HG03571 (cell line): ENCODE results near the gene CAP1.
"Not testable (repeated sequence)": the region's sequence is repeated elsewhere in the genome, so short reads cannot be mapped to it uniquely, and the experiment has no call there.

Source experiments
- ATAC-seq: cut with Tn5 transposase; IDR thresholded peaks from one replicate; pipeline ENCODE4 v1.9.1; 2021; ENCODE audit not compliant: unreplicated experiment

The CAP1 gene, protein sequence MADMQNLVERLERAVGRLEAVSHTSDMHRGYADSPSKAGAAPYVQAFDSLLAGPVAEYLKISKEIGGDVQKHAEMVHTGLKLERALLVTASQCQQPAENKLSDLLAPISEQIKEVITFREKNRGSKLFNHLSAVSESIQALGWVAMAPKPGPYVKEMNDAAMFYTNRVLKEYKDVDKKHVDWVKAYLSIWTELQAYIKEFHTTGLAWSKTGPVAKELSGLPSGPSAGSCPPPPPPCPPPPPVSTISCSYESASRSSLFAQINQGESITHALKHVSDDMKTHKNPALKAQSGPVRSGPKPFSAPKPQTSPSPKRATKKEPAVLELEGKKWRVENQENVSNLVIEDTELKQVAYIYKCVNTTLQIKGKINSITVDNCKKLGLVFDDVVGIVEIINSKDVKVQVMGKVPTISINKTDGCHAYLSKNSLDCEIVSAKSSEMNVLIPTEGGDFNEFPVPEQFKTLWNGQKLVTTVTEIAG

DNA sequence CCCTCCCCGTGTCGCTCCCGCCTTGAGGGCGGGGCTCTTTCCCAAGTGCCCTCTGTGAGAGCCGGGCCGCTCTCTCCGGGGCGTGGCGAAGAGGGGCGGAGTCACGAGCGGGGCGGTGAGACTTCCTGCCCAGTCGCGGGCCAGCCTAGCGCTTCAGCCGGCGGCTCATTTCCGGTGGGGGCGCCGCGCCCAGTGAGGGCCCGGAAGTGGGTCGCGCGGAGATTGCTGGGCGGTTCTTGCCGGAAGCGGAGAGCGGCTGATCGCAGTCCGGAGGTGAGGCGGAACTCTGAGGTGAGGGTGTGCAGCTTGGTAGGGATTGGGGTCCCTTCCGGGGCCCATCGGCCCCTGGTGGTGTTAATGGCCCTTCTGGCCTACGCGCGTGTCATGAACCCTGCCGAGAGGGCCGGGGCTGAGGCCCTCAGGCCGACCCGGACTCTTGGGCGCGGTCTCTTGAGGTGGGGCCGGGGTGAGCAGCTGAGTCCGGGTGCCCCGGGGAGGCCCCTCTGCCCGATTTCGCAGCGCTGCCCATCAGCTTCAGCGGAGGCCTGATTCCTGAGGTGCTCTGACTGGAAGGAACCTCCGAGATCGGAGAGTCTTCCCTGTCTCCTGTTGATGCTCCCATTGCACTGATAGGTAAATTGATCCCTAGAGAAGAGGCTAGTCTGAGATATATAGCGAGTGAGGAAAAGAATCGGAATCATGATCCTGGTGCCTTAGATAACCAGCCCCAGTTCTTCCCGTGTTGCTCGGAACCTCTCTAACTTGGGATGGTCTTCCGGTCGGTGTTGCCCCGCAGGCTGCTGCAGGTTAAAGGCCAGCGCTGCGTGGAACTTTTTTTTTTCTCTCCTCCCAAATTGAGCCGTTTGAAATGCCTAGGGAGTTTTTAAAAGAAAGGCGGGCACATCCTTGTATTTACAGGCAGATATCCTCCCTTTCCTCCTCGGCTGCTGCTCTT is at the start of gene CAP1:
CAP1 (plus strand) TSS at position 219 of the 955 bp plus-strand sequence. CDS start 18,618 bp downstream, outside the sequence.
- peak; percentile 77 for ATAC-seq

DNA sequence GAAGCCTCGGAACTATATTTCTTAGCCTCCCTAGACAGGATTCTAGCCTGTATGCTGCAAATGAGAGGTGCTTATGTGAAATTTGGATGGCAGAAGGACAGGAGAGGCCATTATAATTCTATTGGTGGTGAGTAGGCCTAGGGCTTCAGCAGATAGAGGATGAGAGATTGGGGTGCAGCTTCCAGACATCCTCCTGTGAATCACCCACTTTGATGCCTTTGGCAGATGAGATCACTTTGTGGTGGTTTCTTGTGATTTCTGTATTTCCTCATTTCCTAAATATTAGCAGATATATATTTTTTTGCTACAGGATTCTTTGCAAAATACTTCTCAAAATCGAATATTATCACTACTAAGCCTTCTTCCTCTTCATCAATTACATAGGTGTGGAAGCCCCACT is 48.3 kb upstream of the CAP1 start:
- ATAC-seq: no peak

DNA sequence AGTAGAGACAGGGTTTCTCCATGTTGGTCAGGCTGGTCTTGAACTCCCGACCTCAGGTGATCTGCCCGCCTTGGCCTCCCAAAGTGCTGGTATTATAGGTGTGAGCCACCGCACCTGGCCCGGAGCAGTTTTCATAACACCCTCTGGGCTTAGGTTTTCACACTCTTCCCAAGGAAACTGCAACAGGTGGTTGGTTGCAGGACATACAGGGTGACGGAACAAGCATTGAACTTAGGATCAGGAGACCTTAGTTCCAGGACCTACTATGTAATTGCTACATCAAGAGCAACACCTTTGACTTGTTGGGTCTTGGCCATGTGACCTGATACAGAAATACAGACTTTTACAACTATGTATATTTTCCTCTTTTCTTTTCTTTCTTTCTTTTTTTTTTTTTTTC is 47.6 kb upstream of the CAP1 start:
- no peak for ATAC-seq

DNA sequence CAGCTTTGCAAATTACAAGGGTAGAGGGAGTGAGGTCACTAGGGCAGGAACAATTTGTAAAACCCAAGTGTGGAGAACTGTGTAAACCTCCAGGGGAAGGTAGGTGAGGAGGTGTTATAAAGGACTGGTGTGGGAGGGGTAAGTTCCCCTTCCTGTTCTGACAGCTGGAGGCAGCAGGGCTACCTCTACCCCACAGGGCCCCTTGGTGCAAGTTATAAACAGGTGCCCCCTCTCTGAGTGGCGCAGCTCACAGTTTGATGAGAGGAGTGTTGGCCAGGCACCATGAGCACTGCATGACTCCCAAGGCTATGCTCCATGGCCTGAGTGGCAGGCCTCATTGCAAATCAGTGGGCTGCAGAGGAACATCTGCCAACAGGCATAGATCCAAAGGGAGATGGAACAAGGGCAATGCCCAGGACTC is 44.5 kb upstream of the CAP1 start:
- no peak for ATAC-seq

DNA sequence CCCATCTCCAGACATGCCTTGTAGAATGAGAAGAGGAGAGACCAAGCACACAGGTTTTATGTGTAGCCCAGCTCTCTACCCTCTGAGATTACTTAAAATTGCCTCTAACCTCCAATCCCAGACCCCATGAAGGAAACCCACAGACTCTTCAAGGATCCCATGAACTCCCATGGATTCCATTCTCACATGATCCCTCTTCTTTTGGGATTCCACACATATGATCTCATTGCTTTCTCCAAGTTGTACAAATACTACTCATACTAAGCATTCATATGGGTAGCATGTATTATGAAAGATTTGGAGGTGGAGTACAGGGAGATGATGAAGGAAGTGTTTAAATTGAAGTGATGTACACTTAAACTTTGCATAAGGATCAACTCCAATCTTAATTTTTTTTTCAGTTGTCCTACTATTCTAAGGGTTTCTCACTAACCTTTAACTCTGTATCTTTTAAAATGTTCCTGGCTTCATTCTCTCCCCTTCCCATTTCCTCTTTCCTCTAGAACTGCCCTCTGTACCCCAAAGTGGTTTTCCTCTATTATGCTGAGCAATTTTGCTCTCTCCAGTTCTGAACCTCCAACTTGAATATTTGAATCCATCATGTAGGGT is 44.0 kb upstream of the CAP1 start:
- ATAC-seq: no peak

DNA sequence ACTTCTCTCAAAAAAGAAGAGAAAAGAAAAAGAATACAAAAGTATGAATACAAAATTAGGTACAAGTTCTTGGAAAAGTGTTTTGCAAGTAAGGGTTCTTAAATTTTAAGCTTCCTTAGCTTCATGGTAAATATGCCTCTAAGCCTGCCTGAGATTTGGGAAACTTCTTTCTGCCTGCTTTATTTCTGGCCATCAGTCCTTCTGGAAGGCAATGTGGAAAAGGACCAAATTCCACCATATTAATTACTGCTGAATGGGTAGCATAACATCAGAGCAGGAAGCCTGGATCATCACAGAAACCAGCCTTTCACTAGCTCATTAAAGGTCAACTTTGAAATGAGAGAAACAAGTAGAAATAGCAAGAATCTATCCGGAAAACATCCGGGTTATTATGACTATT is 39.1 kb upstream of the CAP1 start:
- ATAC-seq: no peak

DNA sequence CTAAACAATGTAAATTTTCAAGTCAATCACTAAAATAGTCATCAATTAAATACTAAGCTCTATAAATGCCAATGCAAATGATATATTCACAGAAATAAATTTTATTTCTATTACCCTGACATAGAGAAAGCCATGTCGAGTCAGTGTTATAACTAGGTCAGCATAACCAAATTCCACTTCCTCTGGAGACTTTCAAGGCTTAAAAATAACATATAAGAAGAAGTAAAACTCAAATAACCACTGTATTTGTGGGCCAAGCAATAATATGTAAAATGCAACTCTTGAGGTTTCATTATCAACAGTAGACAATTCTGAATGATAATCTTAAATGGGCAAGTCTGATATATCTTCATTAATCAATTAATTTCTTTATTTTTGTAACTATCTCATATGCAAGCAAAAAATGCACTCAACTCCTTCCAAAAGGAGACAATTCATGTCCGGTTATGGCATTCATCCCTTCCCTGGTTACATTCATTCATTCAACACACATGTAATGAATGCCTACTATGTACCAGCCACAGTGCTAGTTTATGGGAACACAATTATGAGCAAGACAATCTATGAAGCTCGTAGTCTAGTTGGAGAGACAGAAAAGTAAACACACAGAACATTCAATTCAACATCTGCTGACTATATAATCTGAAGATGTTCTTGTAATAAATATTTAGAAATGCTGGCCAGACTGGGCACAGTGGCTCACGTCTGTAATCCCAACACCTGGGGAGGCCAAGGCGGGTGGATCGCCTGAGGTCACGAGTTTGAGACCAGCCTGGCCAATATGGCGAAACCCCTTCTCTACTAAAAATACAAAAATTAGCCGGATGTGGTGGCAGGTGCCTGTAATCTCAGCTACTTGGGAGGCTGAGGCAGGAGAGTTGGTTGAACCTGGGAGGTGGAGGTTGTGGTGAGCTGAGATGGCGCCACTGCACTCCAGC is 37.1 kb upstream of the CAP1 start:
- ATAC-seq: peak; percentile 73

DNA sequence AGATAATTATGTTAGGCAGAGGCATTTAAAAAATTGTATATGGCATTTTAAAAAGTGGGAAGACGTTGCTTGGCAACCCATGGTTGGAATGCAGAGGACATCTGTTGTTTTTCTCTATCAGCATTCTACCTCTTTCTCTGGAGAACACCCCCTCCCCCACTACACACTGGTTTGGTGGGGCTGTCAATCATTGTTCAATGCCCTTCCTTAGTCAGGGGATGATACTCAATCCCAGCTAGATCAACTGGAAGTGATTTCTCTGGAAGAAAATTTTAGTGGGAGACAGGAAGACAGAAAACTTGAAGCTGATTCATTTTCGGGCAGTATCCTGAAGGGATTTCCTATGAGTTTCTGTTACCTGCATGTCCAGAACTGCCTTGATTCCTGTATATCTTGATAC is 35.7 kb upstream of the CAP1 start:
- ATAC-seq: no peak

DNA sequence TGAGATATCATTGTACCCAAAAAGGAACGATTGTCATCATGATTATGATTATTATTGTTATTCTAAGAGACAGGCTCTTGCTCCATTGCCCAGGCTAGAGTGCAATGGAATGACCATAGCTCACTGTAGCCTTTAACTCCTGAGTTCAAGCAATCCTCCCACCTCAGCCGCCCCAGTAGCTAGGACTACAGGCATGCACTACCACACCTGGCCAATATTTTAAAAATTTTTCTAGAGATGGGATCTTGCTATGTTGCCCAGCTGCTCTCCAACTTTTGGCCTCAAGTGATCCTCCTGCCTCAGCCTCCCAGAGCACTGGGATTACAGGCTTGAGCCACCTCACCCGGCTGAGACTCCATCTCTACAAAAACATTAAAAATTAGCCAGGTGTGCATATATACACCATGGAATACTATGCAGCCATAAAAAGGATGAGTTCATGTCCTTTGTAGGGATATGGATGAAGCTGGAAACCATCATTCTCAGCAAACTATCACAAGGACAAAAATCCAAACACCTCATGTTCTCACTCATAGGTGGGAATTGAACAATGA is 33.0 kb upstream of the CAP1 start:
- ATAC-seq: not testable (repeated sequence)

DNA sequence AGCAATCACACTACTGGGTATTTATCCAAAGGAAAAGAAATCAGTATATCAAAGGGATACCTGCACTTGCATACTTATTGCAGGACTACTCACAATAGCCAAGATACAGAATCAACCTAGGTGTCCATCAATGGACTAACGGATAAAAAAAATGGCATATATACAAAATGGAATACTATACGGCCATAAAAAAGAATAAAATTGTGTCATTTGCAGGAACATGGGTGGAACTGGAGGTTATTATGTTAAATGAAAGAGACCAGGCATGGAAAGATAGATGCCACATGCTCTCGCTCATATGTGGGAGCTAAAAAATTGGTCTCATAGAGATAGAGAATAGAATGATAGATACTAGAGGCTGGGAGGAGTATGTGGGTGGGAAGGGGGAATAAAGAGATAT is 29.3 kb upstream of the CAP1 start:
- no peak for ATAC-seq

DNA sequence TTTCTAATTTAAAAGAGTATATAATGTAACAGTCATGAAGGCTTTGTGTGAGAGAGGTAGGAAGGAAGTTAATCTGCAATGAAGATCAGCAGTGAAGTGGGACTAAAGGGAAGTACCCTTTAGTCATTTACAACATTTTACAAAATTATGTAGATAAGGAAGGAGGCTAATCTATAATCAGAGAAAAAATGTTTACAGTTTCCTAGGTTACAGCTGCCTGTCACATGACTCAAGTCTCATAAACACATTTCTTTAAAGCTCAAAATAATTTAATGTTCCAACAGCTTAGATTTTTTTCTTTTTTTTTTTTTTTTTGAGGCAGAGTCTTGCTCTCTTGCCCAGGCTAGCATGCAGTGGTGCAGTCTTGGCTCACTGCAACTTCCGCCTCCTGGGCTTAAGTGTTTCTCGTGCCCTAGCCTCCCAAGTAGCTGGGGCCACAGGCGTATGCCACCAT is 26.2 kb upstream of the CAP1 start:
- peak; percentile 64 for ATAC-seq

DNA sequence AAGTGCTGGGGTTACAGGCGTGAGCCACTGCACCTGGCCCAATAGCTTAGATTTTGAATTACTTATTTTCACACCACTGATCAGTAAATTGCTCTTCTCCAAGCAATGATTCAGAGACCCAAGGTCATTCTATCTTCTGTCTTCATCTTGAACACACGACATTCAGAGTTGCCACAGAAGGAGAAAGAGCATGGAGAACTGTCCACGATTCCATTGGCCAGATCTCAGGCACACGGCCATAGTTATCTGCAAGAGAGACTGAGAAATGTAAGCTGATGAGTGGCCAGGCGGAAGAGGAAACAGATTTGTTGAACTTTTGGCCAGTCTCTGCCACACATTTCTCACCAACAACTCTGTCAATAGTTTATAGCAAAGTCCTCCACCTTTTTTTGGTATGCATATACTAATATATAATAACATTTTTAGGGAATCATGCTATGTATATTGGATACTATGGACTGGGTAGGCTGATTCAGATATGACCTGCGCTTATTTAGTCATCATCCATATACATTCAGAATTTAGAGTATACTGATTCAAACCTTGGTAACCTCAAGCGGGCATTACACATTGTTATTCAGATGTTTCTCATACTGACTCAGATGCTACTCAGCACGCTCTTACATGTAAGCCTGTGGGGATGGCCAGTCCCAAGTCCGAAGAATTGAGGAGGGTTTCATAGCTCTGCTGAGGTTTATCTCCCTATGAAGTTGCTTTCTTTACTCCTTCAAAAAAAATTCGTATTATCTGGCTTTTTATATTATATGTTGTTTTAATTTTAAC is 25.5 kb upstream of the CAP1 start:
- no peak for ATAC-seq

DNA sequence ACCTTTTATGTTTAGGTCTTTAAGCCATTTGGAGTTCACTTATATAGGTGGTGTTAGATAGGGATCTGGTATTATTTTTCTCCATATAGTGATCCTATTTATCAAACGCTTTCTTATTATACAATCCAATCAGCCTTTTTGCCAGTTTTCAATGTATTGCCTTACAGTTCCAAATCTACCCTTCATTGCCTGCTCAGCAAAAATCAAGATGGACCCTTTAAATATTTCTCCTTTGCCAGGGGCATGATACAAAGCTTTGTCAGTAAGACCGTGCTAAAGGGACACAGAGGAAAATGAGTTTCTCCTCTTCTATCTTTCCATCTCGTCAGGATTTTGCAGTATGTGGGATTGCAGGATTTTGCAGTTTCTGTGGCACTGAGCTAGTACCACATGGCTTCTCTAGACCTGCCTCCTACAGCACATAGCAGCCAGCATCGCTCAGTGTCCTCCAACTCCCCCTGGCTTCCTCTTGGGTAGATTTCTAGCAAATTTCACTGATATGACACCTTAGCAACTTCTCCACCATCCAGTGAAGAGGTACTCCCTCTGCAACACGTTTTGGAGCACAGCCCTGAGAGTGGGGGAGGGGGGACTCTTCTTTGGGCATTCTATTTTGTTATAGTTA is 22.5 kb upstream of the CAP1 start:
- ATAC-seq: no peak

DNA sequence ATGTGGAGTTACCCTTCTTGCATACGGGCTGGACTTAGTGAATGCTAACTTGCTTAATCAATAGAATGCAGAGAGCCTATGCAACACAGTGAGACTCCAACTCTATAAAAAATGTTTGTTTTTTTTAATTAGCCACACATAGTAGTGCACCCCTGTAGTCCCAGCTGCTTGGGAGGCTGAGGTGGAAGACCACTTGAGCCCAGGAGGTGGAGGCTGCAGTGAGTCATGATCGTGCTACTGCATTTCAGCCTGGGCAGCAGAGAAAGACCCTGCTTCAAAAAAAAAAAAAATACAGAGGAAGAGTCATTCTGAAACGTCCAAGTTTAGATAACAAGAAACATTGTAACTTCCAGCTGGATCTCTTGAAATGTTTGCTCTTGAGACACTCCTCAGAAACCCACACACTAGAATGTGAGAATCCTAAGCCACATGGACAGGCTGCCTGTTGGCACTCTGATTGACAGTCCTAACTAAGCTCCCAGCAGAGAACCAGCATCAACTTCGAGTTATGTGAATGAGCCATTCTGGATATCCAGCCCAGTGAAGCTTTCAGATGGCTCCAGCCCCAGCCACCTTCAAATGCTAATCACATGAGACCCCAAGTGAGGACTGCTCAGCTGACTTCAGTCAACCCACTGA is 20.0 kb upstream of the CAP1 start:
- no peak for ATAC-seq

DNA sequence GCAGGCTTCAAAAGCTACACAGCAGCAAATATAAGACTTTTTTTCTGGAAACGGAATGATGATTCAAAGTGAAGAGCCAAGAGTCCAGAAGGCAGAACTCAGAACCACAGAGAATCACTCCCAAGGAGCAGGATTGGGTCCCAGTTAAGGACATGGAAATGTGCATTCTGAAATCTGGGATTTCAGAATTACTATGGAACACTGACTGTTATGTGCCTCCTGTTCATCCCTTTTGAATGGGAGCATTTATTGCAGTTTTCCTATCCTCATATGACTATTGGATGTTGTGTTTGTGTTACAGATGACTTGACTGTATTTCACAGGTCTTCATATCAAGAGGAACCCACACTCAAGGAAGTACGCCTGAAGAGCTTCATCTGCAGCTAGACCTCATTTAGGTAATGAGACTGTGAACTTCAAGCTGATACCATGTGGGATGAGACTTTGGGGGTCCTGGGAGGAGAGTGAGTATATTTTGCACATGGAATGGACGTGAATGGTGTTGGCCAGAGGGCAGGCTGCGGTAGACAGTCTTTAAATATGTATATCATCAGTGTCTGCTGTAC is 17.1 kb upstream of the CAP1 start:
- ATAC-seq: no peak

DNA sequence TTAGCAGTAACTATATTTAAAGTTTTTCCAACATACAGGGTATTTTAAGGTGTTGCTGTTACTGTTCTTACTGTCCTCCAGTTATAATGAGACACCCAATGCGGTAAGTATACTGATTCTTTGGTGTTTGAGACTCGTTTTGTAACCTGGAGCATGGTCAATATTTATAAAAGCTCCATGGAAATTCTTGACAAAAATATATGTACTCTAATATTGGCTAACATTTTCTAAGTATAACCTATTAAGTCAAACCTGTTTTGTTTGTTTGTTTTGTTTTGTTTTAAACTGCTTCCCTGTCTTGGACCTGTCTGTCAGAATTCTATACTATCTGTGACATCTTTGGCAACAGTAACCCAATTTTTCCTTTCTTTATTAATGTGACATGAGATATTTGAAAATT is 15.9 kb upstream of the CAP1 start:
- ATAC-seq: no peak

DNA sequence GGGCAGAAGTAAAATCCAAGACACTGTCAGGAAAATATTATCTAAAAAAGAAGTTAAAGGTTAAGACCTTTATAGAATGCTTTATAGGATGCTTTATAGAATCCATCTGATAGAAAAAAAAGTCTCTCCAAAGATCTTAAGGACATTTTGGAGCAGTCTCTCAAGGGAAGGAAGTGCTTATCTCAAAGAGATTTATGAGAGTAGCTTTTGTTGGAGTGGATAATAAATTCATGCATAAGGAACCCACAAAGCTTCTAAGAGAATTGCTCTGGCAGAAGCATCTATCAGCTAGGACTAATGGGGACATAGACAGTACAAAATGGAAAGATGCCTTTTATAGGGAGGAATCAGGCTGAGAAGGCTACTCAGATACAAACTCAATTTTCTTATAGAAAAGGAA is 12.9 kb upstream of the CAP1 start:
- ATAC-seq: no peak

DNA sequence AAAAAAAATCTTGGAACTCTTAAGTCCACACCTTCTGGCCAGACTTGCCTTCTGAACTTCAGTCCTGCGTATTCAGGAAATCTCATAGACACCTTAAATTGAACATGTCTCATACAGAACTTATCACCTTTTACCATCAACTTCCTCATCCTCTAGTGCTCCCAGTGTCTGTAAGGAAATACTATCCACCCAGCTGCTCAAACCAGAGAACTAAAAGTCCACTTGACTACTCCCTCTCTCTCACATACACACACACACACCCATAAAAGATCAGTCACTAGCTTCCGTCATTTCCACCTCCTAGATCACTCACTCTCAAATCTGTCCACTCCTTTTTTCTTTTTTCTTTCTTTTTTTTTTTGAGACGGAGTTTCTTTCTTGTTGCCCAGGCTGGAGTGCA is 10.9 kb upstream of the CAP1 start:
- ATAC-seq: no peak
